Measurements from ENCODE around the gene COL11A2.
A peak's percentile ranks its signal among the peaks of the same experiment; 100 is the strongest.

The COL11A2 gene

GRCh38 chr6:33206864-33207551 is 14.7 kb upstream of the COL11A2 start:
- peak overlapping the region; percentile 81 for H3K4me3 ChIP-seq (ENCODE audit: low read depth, low read length)

- no peak overlapping the region for H3K4me3 ChIP-seq (ENCODE audit: low read depth, low read length)
Measured at GRCh38 chr6:33206027-33206863, 14.0 kb upstream of the COL11A2 start.

GRCh38 chr6:33205191-33206026 is 13.1 kb upstream of the COL11A2 start:
- peak overlapping the region; percentile 73 for H3K4me3 ChIP-seq (ENCODE audit: low read depth, low read length)

GRCh38 chr6:33204415-33205190 is 12.3 kb upstream of the COL11A2 start, which contains the start of gene HSD17B8:
Gene HSD17B8 (plus strand): TSS chr6:33204655. CDS start chr6:33204669, 14 bp downstream.
- peak within 1 kb of the TSS; percentile 73 for H3K4me3 ChIP-seq (ENCODE audit: low read depth, low read length)

GRCh38 chr6:33204165-33204414 is 11.8 kb upstream of the COL11A2 start:
- H3K4me3 ChIP-seq (ENCODE audit: low read depth, low read length): no peak overlapping the region

- no peak overlapping the region for H3K4me3 ChIP-seq (ENCODE audit: low read depth, low read length)
Measured at GRCh38 chr6:33203443-33204164, 11.3 kb upstream of the COL11A2 start.

- H3K4me3 ChIP-seq (ENCODE audit: low read depth, low read length): no peak overlapping the region
Measured at GRCh38 chr6:33202799-33203198, 10.5 kb upstream of the COL11A2 start.

GRCh38 chr6:33201935-33202334 is 9.7 kb upstream of the COL11A2 start:
- H3K4me3 ChIP-seq (ENCODE audit: low read depth, low read length): peak overlapping the region; percentile 93

- peak overlapping the region; percentile 93 for H3K4me3 ChIP-seq (ENCODE audit: low read depth, low read length)
Measured at GRCh38 chr6:33201147-33201545, 8.9 kb upstream of the COL11A2 start.

- H3K4me3 ChIP-seq (ENCODE audit: low read depth, low read length): peak within 1 kb of the TSS; percentile 93
Measured at GRCh38 chr6:33200219-33201146, 8.2 kb upstream of the COL11A2 start, which contains the start of the genes RXRB and SLC39A7. Gene RXRB (minus strand): TSS chr6:33200665. CDS start chr6:33200476, 189 bp downstream. Gene SLC39A7 (plus strand): TSS chr6:33200867. CDS start chr6:33201246, 379 bp downstream.

- H3K4me3 ChIP-seq (ENCODE audit: low read depth, low read length): peak overlapping the region; percentile 93
Measured at GRCh38 chr6:33199687-33200218, 7.5 kb upstream of the COL11A2 start.

GRCh38 chr6:33198853-33199436 is 6.7 kb upstream of the COL11A2 start:
- no peak overlapping the region for H3K4me3 ChIP-seq (ENCODE audit: low read depth, low read length)

GRCh38 chr6:33198159-33198852 is 6.0 kb upstream of the COL11A2 start:
- H3K4me3 ChIP-seq (ENCODE audit: low read depth, low read length): no peak overlapping the region

GRCh38 chr6:33197431-33198048 is 5.3 kb upstream of the COL11A2 start:
- no peak overlapping the region for H3K4me3 ChIP-seq (ENCODE audit: low read depth, low read length)

GRCh38 chr6:33195304-33196165 is 3.3 kb upstream of the COL11A2 start:
- no peak overlapping the region for H3K4me3 ChIP-seq (ENCODE audit: low read depth, low read length)

GRCh38 chr6:33194431-33194979 is 2.2 kb upstream of the COL11A2 start:
- no peak overlapping the region for H3K4me3 ChIP-seq (ENCODE audit: low read depth, low read length)

Data from iPS-11a (cell line).